ENCODE data around the gene CPA4. TPM values are rescaled to one million over a fixed set of nuclear protein-coding genes. Genes with fewer than 3 reads are reported as not detected.

The CPA4 gene
- total RNA-seq, 2 donors from 2014 or later: not detected

DNA sequence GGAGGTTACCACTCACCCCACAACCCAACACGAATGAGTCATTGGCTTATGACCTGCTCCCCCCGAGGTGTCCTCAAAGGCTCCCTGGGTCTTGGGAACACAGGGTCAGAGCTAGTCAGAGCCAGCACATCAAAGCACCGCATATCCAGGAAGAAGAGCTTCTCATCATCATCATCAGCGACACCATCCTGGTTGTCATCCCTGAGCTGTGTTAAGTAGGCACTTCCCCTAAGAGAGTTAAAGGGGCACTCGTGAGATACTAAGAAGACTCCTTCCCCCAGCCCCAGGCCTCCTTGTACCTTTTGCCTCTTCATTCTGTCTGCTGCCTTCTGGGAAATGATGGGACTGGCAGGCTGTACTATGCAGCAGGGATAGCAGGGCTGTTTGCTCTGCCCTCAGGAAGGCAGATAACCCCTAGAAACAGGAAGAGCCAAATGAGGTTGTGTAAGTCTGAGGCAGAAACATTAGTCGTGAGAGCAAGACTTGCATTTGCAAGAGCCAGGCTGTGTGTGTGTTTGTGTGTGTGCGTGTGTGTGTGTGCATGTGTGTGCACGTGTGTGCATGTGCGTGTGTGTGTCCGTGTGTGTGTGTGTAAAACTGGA lies 76.2 kb downstream of the CPA4 start:
- ATAC-seq (ENCODE audit: insufficient number of reproducible peaks, low FRiP score, low read depth) (no peak), DNase-seq (ENCODE audit: low spot score) (no peak)
- no peaks in the 10 kb centered on the region for H3K27me3 ChIP-seq (replicated peaks; ENCODE audit: insufficient read depth)
- TF ChIP-seq, protein P1, sequence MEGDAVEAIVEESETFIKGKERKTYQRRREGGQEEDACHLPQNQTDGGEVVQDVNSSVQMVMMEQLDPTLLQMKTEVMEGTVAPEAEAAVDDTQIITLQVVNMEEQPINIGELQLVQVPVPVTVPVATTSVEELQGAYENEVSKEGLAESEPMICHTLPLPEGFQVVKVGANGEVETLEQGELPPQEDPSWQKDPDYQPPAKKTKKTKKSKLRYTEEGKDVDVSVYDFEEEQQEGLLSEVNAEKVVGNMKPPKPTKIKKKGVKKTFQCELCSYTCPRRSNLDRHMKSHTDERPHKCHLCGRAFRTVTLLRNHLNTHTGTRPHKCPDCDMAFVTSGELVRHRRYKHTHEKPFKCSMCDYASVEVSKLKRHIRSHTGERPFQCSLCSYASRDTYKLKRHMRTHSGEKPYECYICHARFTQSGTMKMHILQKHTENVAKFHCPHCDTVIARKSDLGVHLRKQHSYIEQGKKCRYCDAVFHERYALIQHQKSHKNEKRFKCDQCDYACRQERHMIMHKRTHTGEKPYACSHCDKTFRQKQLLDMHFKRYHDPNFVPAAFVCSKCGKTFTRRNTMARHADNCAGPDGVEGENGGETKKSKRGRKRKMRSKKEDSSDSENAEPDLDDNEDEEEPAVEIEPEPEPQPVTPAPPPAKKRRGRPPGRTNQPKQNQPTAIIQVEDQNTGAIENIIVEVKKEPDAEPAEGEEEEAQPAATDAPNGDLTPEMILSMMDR (IDR thresholded peaks at IDR 0.05): no peak
- no peaks in the 10 kb centered on the region for H3K9me3 ChIP-seq
- no peaks in the 10 kb centered on the region for H3K36me3 ChIP-seq
- no peak overlapping the region for H3K4me3 ChIP-seq
- peaks cover 31 to 69% of the 10 kb centered on the region in 2 donors for H3K4me1 ChIP-seq (ENCODE audit: control insufficient read depth in 1 of 2, low read depth in 2 of 2)
- H3K27ac ChIP-seq: peak overlapping the region in 1 of 2 donors; percentile 14

DNA sequence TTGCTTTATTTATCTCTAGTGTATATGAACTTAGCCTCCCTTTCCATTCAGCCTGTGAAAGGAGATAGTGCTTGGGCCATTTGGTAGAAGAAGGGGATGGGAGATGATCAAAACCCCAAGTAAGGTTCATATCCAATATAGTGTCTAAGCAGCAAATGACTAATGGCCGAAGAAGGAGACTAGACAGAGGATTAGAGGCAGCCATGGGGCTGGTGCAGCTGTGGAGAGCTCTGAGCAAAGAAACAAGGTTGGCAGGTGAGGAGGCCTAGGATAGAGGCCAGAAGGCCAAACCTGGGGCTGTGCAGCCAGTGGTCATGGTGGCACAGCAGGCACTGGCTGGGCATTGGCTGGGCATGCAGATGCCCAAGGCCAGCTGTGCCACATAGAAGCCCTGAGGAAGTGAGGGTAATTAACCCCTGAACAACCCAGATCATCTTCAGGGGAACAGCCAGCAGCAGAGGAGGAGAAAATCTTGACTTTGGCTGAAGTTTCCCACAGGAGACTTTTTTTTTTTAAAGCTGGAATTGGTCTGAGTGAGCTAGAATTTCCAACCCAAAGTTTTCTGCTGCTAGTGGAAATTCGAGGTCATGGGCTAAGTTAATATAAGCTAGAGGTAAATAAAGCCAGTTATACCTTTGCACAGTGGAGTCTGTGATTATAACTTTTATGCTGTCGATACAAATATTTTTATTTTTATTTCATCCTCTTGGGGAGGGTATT lies 77.0 kb downstream of the CPA4 start:
- TF ChIP-seq, protein P1 (IDR thresholded peaks at IDR 0.05): no peak
- DNase-seq (ENCODE audit: low spot score) (no peak), ATAC-seq (ENCODE audit: insufficient number of reproducible peaks, low FRiP score, low read depth) (no peak)
- Histone ChIP-seq H3K4me1 (ENCODE audit: control insufficient read depth in 1 of 2, low read depth in 2 of 2) (peaks cover 36 to 68% of the 10 kb centered on the region in 2 donors), H3K36me3 (no peaks in the 10 kb centered on the region), H3K27me3 (replicated peaks; ENCODE audit: insufficient read depth) (no peaks in the 10 kb centered on the region), H3K9me3 (no peaks in the 10 kb centered on the region), H3K27ac (peak overlapping the region; percentile 24 to 100), H3K4me3 (no peak overlapping the region)

DNA sequence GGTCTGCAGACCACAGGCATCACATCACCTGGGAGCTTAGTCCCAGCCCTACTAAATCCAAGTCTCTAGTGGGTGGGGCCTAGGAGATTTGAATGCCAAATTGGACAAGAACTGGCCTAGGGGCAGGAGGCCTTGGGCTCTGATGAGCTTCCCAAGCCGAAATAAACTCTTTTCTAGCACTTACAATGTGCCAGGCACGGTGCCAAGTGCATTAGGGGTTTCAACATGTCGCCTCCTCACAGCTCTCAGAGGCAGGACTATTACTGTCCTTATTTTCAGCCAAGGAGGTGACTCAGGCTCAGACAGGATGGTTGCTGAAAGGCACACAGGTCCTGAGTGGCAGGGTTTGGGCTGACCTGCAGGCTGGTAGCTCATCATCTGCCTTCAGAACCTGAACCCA lies 78.1 kb downstream of the CPA4 start:
- DNase-seq (ENCODE audit: low spot score) (no peak), ATAC-seq (ENCODE audit: insufficient number of reproducible peaks, low FRiP score, low read depth) (no peak)
- no peaks in the 10 kb centered on the region for H3K9me3 ChIP-seq
- peaks cover 36 to 66% of the 10 kb centered on the region in 2 donors for H3K4me1 ChIP-seq (ENCODE audit: control insufficient read depth in 1 of 2, low read depth in 2 of 2)
- TF ChIP-seq, protein P1 (IDR thresholded peaks at IDR 0.05): no peak
- H3K36me3 ChIP-seq: no peaks in the 10 kb centered on the region
- peak overlapping the region; percentile 24 to 100 for H3K27ac ChIP-seq
- no peak overlapping the region for H3K4me3 ChIP-seq
- H3K27me3 ChIP-seq (replicated peaks; ENCODE audit: insufficient read depth): no peaks in the 10 kb centered on the region

DNA sequence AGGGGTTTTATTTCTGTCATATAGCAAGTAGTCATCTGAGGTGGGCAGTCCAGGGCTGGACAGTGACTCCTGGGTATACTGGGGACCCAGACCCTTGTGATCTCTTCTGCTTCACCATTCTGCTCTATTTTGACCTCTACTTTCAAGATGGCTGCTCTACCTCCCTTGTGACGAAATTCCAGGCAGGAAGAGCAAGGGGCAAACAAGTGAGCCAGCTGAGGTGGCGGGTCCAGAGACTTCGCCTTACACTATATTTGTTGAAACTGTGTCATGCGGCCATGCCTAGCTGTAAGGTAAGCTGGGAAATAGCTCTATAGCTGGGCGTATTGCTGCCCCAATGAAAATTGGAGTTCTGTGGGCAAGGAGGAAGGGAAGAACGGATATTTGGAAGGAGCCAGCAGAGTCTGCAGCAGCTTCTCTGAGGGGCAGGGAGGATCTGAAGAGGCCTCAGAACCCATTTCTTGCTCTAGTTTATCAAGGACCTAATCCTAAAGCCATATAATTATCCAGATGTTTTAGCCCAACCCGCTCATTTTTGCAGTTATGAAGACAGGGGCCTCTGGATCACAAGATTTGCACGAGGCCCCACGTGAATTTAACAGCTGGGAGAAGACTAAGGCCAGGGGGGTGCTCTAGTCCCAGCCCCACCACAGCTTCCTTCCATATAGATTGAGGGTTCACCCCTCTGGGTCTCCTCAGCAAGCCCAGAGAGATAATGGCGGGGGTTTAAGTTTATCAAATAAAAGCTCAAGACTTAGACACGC lies 79.6 kb downstream of the CPA4 start:
- H3K36me3 ChIP-seq: no peaks in the 10 kb centered on the region
- DNase-seq (ENCODE audit: low spot score): no peak
- TF ChIP-seq, protein P1 (IDR thresholded peaks at IDR 0.05): no peak
- no peaks in the 10 kb centered on the region for H3K9me3 ChIP-seq
- H3K27ac ChIP-seq: peak overlapping the region; percentile 99 to 100
- H3K4me1 ChIP-seq (ENCODE audit: control insufficient read depth in 1 of 2, low read depth in 2 of 2): peaks cover 36 to 66% of the 10 kb centered on the region in 2 donors
- no peaks in the 10 kb centered on the region for H3K27me3 ChIP-seq (replicated peaks; ENCODE audit: insufficient read depth)
- H3K4me3 ChIP-seq: no peak overlapping the region
- ATAC-seq (ENCODE audit: insufficient number of reproducible peaks, low FRiP score, low read depth): no peak

Other genes starting within 250 kb of the CPA4 start
- gene ZC3HC1, start 241.8 kb upstream of the CPA4 start, total RNA-seq: 10 to 100 TPM in 1 of 2 donors, 1 to 10 TPM in 1; 2.8 to 15.6 TPM
- 10 to 100 TPM; 24.3 to 26.7 TPM for gene KLHDC10, start 222.6 kb upstream of the CPA4 start, total RNA-seq
- gene TMEM209, start 87.8 kb upstream of the CPA4 start, total RNA-seq: 1 to 10 TPM; 8.7 to 9.9 TPM
- not detected for gene SSMEM1, start 85.3 kb upstream of the CPA4 start, total RNA-seq
- under 1 TPM in 1 of 2 donors, not detected in 1; 0.41 TPM for gene CPA2, start 26.3 kb upstream of the CPA4 start, total RNA-seq
- not detected for gene CPA5, start 51.7 kb downstream of the CPA4 start, total RNA-seq
- 1 to 10 TPM; 1.8 to 4.1 TPM for gene CPA1, start 87.3 kb downstream of the CPA4 start, total RNA-seq
- gene CEP41, start 147.9 kb downstream of the CPA4 start, total RNA-seq: 1 to 10 TPM; 8.7 to 9.0 TPM
- gene MEST, start 198.9 kb downstream of the CPA4 start, total RNA-seq: 1 to 10 TPM; 5.0 to 5.6 TPM